ENCODE measurements around the gene FDX2.

Gene FDX2

DNA sequence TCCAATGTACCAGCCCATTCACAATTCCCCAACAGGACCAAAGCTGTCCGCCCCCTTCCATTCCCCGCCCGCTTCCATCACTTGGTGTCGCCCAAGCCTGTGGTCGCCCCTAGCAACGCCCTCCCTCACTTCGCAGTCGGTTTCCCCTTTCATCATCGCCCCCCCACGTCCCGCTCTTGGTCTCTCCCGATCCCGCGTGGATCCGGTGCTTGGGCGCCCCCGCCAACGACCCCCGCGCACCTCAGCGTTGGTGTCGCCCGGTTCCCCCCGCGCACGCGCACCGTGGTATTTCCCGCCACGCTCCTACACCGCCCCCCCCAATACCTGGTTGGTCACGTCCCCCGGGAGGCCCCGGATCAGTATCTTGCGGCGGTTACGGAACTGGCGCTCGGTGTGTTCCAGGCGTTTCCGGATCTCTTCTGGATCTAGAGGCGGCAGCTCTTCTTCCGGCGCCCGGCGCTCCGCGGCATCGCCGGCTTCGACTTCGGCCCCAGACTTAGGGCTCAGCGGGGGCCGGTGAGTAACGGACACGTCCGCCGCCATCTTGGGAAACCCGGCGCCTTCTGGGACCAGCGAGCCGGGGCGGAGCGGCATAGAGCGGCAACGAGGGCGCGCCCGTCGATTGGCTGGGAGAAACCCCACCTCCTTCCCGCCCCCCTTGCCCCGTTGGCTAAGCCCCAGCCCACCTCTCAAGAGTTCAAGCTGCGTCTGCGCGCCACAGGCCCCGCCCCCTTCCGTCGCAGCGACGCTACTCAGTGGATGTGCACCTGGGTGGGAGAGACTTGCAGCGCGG lies 17.3 kb upstream of the FDX2 start, which contains the start of gene RAVER1:
Gene RAVER1, minus strand, starts transcription at position 565 of the 793 bp plus-strand sequence. Its CDS starts 22 bp downstream, at position 543.
- peak; percentile 93 for DNase-seq

DNA sequence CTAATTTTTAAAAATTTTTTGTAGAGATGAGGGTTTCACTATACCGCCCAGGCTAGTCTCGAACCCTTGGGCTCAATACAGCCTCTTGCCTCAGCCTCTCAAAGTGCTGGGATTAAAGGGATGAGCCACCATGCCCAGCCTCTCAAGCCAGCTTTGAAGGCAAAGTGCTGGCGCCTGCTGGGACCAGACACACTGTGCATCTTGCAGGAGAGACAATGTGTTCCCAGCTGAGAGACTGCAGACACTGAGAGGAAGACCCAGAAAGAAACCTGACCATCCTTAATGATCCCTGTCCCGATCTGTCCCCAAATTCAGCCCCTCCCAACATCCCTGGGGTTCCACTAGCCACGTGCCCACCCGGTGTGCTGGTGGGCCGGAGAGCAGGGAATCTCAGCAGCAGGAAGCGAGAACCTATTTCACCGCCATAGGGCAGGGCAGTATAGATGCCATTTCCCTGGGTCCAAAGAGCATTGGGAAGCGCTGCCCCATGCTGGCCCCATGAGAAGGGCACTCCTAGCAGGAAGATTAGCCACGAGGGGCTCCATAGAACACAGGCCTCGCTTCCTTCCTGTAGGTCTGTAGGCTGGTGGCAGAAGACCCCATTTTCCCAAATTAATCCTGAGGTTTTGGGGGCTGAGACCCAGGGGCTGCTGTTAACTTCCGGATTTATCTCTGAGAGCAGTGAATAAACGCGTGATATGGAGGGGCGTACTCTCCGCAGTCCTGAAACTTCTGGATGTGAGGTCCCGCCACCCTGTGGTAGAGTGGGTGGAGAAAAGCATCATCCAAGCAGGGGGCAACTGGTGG lies 16.5 kb upstream of the FDX2 start:
- no peak for DNase-seq

DNA sequence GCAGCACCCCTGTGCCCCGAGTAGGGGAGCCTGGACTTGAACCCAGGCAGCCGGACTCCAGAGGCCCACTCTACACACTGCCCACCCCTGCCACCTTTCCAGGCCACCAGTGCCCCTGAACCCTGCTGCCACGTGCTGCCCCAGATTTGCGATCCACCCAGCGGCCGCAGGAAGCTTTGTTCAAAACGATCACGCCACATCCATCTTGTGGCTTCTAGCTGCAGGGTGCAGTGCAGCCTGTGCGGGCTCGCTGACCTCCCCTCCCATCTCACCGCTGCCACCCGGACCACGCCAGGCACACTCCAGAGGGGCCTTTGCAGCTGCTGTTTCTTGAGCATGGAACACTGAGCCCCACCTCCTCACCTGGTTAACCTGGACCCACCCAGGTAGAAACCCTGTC lies 13.7 kb upstream of the FDX2 start:
- DNase-seq: no peak

DNA sequence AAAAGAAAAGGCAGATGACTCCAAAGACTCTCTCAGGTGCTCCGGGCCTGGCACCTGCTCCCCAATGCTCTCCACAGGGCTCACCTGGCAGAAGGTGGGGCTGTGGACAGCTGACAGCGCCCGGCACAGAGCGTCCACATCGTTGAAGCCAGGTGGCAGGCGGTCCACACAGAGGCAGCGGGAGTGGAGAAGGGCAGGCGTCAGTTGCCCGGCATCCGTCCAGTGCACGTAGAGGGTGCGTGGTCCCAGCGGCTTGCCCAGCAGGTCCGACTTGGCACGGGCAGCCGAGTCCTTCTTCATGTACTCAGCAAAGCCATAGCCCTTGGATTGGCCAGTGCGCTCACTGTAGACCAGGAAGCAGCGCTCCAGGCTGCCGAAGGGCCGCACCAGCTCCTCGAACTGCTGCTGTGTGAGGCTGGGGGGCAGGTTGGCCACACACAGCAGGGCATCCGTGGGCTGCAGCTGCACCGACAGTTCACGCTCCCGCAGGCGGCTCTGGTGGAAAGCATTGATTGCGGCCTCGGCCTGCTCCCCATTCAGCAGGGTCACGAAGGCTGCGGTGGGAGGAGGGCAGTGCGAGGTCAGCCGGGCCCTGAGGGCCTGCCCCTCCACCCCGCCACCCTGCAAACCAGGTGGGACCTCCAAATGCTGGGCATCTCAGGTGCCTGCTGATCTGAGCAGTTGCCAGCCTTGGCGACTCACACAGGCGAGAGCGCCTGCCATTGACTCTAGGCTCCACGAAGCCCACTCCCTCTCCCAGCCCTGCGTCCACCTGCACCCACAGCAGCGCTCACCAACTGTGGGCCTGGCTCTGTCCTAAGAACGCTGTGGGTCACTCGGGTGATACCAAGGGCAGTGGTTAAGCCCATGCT lies 13.0 kb upstream of the FDX2 start:
- DNase-seq: no peak

DNA sequence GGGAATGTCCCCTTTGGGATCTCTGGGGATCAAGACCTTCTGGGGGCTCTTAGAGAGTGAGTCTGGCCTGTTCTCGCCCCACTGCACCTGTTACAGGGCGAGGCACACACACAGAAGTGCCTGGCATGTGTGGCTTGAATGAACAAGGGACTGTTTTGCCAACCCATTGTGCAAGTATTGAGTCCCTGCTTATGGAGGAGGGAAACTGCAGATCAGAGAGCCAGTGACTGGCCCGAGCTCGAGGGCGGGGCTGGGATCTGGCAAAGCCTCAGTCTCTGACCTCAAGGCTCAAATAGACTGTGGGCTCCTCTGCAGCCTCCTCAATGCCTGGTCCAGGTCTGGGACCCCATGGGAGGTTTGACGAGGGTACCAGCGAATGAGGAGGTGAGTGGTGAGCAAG lies 12.0 kb upstream of the FDX2 start:
- DNase-seq: no peak

DNA sequence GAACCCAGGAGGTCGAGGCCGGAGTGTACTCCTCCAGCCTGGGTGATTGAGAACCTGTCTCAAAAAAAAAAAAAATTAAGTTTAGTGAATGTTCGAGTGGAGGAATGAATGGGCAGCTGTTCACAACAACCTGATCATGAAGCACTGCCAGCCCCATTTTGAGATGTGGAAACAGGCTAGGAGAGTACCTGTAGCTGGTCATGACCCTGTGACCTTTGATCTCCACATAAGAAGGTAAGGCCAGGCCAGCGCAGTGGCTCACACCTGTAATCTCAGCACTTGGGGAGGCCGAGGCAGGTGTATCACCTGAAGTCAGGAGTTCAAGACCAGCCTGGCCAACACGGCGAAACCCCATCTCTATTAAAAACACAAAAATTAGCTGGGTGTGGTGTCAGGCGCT lies 9.9 kb upstream of the FDX2 start:
- DNase-seq: no peak

DNA sequence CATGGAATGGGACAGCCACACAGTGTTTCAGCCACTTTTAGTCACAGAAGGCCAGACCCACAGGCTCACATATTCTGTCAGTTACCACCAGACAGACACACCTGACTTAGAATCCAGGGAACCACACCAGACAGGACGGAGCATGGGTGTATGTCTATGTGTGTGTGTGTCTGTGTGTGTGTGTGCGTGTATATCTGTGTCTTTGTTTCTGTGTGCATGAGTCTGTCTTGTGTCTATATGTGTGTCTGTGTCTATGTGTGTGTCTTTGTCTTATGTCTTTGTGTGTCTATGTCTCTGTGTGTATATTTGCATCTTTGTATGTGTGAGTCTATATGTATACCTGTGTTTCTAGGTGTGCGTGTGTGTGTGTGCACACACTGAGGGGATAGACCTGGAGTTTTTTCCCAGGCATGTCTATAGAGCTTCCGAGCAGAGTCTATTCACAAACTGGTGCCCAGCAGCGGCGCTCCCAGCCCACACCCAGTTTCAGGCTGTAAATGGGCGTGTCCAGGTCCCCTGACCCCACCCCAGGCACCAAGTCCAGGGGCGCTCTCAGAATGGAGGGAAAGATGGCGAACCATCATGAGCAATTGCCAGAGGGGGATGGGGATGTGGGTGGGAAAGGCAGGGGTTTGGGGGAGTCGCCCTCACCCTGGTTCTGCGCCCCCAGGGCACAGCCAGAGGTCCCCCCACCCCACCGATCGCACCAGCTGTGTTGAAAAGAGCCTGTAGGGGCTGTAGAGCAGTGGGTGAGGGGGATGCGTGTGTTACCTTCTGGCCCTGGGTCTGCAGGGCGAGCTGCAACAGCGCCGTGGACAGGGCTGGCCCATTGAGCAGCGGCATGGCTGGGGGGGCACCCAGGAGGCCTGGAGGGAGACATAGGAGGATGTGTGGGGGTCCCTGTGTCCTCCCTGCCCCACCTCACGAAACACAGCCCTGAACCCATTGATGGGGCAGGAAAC lies 6.3 kb upstream of the FDX2 start:
- no peak for DNase-seq

DNA sequence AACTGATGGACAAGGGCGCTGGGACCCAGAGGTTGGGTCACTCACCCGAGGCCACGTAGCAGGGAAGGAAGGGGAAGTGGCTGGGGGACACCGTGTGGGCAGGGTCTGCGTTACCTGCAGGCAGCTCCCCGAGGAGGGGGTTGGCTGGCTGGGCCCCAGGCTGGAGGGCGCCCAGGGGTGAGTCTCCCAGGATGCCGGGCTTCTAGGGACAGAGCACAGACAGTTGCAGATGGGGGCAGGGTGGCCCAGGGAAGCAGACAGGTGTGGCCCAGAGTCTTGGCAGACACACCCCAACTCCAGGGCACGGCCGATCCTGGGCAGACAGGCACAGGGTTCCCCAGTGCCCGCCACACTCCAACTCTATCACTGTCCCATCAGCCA lies 5.6 kb upstream of the FDX2 start:
- no peak for DNase-seq

DNA sequence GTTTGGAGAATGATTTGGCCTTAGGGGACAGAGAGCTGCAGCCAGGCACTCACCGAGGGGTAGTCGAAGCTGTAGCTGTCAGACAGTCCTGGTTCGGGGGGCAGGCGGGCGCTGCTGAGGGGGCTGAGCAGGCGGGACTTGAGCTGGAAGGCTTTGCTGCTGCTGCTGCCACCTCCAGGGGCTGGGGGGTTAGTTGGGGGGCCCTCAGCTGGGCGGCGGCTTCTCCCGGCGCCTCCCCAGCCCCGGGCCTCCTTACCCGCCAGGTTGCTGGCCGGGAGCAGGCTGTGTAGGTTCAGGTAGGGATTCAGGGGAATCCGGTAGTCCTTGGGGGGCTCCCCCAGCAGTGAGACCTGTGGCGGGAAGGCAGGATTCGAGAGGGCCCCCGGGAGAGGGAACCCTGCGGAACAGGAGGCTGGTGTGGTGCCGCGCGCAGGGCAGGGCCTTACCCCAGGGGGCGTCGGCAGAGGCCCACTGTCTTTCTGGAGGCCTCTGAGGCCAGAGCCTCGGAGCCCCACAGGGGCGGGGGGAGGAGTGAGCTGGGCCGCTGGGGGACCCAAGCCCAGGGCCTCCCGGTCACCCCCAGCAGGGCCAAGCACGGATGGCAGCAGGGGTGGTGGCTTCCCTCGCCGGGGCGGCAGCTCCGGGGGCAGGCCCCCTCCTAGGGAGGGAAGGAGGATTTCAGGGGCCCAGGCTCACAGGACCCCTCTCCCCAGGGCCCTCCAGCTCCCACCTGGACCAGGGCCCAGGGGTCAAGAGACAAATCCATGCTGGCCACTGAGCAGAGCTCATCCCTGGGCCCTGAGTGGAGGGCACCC lies 5.0 kb upstream of the FDX2 start:
- no peak for DNase-seq

DNA sequence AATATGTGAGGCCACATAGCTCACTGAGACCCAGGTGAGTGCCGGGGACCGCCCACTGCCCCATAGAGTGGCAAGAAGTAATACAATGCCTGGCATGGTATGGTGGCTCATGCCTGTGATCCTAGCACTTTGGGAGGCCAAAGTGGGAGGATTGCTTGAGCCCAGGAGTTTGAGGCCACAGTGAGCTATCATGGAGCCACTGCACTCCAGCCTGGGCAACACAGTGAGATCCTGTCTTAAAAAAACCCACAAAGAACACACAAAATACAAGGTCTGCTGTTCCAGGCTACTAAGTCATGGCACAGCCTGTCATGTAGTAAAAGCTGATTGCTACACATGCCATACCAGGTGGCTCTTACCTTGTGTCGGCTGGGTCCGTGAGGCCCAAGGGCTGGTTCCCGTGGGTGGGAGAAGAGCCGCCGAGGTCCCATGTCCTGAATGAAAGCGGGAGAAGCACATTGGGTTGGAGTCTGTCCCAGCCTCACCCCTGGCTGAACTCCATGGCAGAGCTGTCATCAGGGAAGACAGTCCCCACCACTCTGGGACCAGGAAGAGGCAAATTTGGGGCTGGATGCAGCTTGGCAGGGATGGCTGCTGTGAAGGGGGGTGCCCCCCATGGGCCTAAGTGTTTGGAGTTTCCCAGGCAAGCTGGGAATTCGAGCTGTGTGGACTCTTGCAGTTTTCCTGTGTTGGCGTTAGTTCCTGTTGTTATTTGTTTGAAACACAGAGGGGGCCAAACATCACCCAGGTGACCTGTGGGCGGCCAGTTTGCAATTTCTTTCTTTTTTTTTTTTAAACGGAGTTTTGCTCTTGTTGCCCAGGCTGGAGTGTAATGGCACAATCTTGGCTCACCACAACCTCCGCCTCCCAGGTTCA lies 3.2 kb upstream of the FDX2 start:
- no peak for DNase-seq

DNA sequence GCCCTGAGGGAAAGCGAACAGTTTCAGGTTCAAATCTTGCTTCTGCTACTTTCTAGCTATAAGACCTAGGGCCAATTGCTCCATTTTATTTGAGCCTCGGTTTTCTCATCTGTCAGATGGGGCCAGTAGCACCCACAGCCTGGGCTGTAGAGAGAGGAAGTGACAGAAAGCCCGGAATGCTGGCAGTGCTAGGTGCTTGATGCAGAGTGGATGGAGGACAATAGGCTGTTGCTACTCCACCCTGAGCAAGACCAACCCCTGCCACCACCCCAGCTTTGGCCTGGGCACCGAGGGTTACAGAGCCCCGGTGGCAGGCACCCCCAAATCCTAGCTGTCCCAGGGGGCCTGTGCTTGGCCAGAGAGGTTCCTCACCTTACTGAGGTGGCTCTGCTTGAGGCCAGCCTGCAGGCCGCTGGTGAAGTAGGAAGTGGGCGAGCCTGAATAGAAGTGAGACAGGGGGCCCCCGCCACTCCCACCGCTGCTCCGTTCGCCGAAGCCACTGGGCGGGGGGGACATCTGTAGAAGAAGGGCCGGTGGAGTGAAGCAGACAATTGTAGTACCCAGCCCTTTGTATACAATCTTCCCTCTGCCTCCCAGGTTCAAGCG lies 2.1 kb upstream of the FDX2 start:
- DNase-seq: no peak

DNA sequence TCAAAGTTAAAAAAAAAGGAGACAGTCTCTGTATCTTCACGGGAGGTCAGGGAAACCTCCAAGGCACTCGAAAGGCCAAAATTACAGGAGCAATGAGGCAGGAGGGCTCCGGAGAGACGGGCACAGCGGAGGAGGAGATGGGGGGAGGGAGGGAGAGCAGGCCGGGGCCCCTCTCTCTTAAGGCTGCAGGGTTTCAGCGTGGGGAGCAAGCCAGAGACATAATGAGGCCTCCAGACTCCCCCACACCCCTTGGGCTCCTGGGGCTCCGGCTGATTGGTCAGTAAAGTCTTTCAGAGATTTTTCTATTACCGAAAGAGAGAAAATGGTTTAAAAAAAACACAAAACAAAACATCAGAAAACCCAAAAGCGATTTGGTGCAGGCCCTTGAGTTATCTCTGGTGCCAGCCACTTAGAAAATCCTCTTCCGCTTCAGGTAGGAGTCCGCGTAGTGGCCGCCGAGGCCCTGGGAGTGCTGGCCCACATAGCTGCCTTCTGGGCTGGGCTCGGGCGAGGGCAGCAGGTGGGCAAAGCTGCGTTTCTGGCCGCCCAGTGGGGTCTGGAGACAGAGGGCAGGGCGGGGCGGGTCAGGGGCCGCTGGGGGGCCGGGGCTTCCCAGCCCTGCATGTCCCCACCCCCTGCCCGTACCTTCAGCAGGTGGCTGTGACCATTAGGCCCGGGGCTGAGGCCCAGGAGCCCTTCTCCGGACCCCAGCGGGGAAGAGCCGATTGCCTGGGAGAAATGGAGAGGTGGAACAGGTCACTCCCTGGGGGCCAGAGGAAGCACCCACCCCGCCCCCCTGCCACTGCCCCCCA lies 1.4 kb upstream of the FDX2 start:
- DNase-seq: no peak

DNA sequence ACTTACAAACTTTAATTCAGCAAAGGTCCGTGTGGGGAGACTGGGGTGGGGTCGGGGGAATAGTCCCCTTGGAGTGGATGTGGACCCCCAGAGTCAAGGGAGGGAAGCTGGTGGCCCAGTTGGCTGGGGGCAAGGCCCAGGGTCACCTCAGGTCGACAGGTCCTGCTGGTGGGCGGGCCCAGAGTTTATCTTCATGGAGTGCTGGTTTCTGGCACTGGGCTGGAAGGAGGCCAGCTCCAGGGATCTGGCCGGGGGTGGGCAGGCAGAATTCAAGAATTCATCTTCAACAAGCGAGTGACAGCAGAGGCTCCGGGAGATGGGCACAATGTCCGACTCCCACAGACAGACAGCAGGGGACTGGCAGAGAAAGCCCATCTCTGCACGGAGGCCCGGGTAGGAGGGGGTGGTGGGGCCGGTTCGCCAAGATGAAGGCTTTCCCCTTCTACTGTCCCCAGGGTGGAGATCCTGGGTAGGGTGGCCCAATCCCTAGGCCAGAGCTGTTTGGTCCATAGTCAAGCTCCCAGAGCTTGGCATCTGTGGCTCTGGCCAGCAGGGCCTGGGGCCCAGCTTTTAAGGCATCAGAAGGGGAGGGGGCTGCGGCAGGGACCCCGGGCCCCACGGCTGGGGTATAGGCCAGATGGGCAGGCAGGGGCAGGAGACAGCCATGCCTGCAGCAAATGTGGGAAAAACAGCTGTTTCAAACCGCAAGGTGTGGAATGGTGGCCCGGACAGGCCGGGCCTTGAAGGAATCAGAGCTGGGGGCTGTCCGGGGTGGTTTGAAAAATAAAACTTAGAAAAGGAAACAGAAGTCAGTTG lies 622 bp upstream of the FDX2 start:
- no peak for DNase-seq

DNA sequence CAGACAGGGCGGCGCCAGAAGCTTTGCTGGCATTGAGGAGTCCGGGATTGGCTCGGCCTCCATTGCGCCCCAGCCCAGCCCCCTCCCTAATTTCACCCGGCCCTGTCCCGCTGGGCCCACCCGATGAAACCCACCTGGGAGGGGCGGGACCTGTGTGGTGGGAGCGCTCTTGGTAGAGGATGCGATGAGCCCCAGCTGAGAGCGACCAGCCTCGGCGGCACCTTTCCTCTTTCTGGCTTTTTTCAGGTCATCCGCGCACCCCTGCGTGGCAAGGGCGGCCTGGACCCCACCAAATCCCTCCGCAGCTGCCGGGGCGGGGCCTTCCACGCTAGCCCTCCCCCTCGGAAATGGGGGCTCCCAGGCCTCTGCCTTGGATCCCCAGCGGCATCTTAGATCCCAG lies 6.4 kb downstream of the FDX2 start, which contains the start of gene ZGLP1:
Gene ZGLP1, minus strand, starts transcription at position 393 of the 400 bp plus-strand sequence.
- DNase-seq: no peak

DNA sequence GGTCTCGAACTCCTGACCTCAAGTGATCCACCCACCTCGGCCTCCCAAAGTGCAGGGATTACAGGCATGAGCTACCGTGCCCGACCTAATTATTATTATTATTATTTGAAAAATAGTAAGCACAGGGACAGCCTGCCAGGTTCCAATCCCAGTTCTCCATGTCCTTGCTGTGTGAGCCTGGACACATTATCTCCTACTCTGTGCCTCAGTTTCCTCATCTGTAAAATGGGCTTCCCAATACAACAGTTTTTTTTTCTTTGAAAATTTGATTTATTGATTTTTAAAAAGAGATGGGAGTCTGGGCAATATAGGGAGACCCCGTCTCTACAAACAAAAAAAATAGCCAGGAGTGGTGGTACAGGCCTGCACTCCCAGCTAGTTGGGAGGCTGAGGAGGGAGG lies 9.5 kb downstream of the FDX2 start:
- no peak for DNase-seq

DNA sequence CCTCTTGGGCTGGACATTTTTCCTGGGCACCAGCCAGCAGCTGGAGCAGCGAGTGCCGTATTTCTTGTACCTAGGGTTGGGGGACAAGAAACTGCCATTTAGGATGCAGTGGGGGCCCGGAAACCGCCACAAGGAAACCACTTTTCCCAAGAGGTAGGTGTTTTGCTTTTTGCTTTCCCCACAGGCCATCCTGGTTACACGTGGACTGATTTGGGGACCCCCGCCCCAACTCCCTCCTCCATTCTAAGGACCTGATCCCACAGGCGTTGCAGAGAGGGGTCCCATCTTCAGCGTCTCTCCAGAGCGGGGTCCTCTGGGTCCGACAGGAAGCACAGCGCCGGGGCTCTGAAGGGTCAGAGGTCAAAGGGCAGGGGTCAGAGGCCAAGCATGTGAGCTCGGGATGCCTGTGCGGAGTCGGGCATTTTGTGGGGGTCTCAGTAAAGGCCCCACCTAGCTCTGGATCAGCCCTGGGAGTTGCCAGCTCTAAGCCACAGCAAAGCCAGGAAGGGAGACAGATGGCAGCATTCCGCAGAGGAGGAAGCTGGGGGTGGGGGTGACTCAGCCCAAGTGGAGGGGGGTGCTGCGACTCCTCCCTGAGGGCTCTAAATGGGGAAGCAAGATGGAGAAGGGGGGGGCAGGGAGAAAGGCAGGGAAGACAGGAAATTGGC lies 10.5 kb downstream of the FDX2 start:
- DNase-seq: no peak

All from DMS79 (cell line).